T-cell (primary cell): Measurements from ENCODE around the gene KDM4E. TPM values are rescaled to one million over a fixed set of nuclear protein-coding genes. Genes with fewer than 3 reads are reported as not detected.

Experiments used
- ATAC-seq, 4 experiments: fragments of 200-7000 bp in 3 of 4; fragments of 150-1000 bp in 1 of 4; cut with Tn5 transposase; replicated peaks in 1 of 4; 1 replicate in 3 of 4; 2 replicates in 1 of 4; pipeline ENCODE4 v1.10.0; 2021; ENCODE audit warnings: moderate library complexity in 3 of 4, mild to moderate bottlenecking in 2 of 4, moderate number of reproducible peaks in 1 of 4
- CTCF ChIA-PET, 2 donors: fragments of 300-600 bp; sonication (Branson Sonifier 250); formaldehyde crosslinking; loops; one replicate each; lab custom pipeline; 2022; ENCODE audit warnings: antibody characterized with exemption in 2 of 2; lab: Charles Lee
- POLR2A ChIA-PET, 2 donors: fragments of 300-600 bp; sonication (Branson Sonifier 250); formaldehyde crosslinking; loops; one replicate each; lab custom pipeline; 2022; ENCODE audit warnings: antibody characterized with exemption in 2 of 2; lab: Charles Lee
- DNase-seq, 35 experiments: peaks; one replicate each; pipeline versions ENCODE4 v3.0.0 to v3.0.0-alpha.2; 2013 to 2023
- H3K27ac ChIP-seq: one replicate; pipeline ENCODE4 v1.5.1; 2013; ENCODE audit warnings: low read length
- H3K27me3 ChIP-seq, 2 experiments: replicated peaks in 1 of 2; 1 replicate in 1 of 2; 2 replicates in 1 of 2; pipeline versions ENCODE4 v1.6.1 to v1.7.0; 2013; ENCODE audit warnings: low read length in 1 of 2, mixed read lengths in 1 of 2; ENCODE audit not compliant: control insufficient read depth in 2 of 2, insufficient read depth in 2 of 2; ENCODE audit errors: extremely low read depth in 1 of 2
- H3K36me3 ChIP-seq, 2 donors: 1 replicate in 1 of 2; 2 replicates in 1 of 2; pipeline versions ENCODE4 v1.6.1 to v1.7.0; 2013; ENCODE audit warnings: low read length in 1 of 2; ENCODE audit not compliant: control insufficient read depth in 2 of 2, insufficient read depth in 1 of 2; ENCODE audit errors: extremely low read depth in 1 of 2
- H3K4me1 ChIP-seq, 2 experiments: 1 replicate in 1 of 2; 2 replicates in 1 of 2; pipeline versions ENCODE4 v1.6.1 to v1.7.0; 2013; ENCODE audit warnings: low read length in 2 of 2, mixed read lengths in 1 of 2; ENCODE audit not compliant: insufficient read depth in 2 of 2, control insufficient read depth in 1 of 2; ENCODE audit errors: extremely low read depth in 1 of 2
- H3K4me3 ChIP-seq, 2 donors: 1 replicate in 1 of 2; 2 replicates in 1 of 2; pipeline versions ENCODE4 v1.5.1 to v1.7.0; 2013; ENCODE audit warnings: mild to moderate bottlenecking in 2 of 2, low read length in 1 of 2, moderate library complexity in 1 of 2; ENCODE audit not compliant: control insufficient read depth in 1 of 2; ENCODE audit errors: extremely low read depth in 1 of 2
- H3K9me3 ChIP-seq: 2 replicates; pipeline ENCODE4 v1.7.0; 2013
- H3K27ac Mint-ChIP-seq, 2 donors: one replicate each; pipeline ENCODE4 v1.8.0; 2020 to 2021; ENCODE audit warnings: mild to moderate bottlenecking in 2 of 2, mixed read lengths in 2 of 2
- H3K27me3 Mint-ChIP-seq, 2 donors: one replicate each; pipeline ENCODE4 v1.8.0; 2021 to 2022; ENCODE audit warnings: mixed read lengths in 2 of 2
- H3K36me3 Mint-ChIP-seq: one replicate; pipeline ENCODE4 v1.8.0; 2021; ENCODE audit warnings: mixed read lengths
- H3K4me1 Mint-ChIP-seq, 3 donors: one replicate each; pipeline ENCODE4 v1.8.0; 2020 to 2022; ENCODE audit warnings: mixed read lengths in 3 of 3, mild to moderate bottlenecking in 1 of 3
- H3K4me3 Mint-ChIP-seq, 3 donors: one replicate each; pipeline ENCODE4 v1.8.0; 2020 to 2022; ENCODE audit warnings: mild to moderate bottlenecking in 3 of 3, mixed read lengths in 3 of 3, moderate library complexity in 3 of 3
- H3K9me3 Mint-ChIP-seq, 3 donors: one replicate each; pipeline ENCODE4 v1.8.0; 2020 to 2022; ENCODE audit warnings: mixed read lengths in 3 of 3
- WGBS: methylation state at CpG from one replicate; pipeline ENCODE4 v1.1.5; 2013; ENCODE audit warnings: missing lambda C conversion rate; ENCODE audit not compliant: insufficient coverage; 5-methylcytosine and 5-hydroxymethylcytosine counted together
- total RNA-seq, 35 experiments: library from RNA in 6 of 35; stranded (reverse) in 6 of 35; fragments of 120-200 nt in 1 of 35; gene quantifications; one replicate each; pipeline versions ENCODE4 v1.2.1 to v1.2.4 and lab custom pipeline; 2013 to 2026

The KDM4E gene
- total RNA-seq, result not detected
- total RNA-seq (2013), result not detected
- 0 to 0.12 (median 0) reads per million in 29 experiments for total RNA-seq (lab: John Stamatoyannopoulos, UW)

- H3K4me1 Mint-ChIP-seq, result no peaks in the 10 kb centered on the region
- WGBS, result no CpG with 5 or more reads among the region's 1 CpG
- no peaks in the 10 kb centered on the region for H3K9me3 Mint-ChIP-seq
- Histone ChIP-seq H3K4me1 (no peaks in the 10 kb centered on the region), H3K27ac (no peak within 1 kb of the TSS), H3K36me3 (no peaks in the 10 kb centered on the region), H3K4me3 (no peak within 1 kb of the TSS), H3K27me3 (no peaks in the 10 kb centered on the region), H3K9me3 (no peaks in the 10 kb centered on the region)
- no peak within 1 kb of the TSS for H3K27ac Mint-ChIP-seq
- no peak within 1 kb of the TSS for H3K4me3 Mint-ChIP-seq
- H3K27me3 Mint-ChIP-seq, result no peaks in the 10 kb centered on the region
- ChIA-PET POLR2A (no interaction called here), CTCF (no interaction called here)
- H3K36me3 Mint-ChIP-seq, result no peaks in the 10 kb centered on the region
- DNase-seq (no peak), ATAC-seq (no peak)
Measured at GRCh38 chr11:95024958-95025357, at the start of gene KDM4E. KDM4E (plus strand) TSS chr11:95025258; CDS start chr11:95025558, 300 bp downstream.

- peaks cover 16 to 31% (median 27%) of the 10 kb centered on the region in 3 donors for H3K4me1 Mint-ChIP-seq
- WGBS, result no CpG with 5 or more reads among the region's 1 CpG
- H3K27me3 Mint-ChIP-seq, result no peaks in the 10 kb centered on the region
- H3K4me3 ChIP-seq, result no peak overlapping the region
- no peak overlapping the region for H3K27ac ChIP-seq
- peaks cover 12% of the 10 kb centered on the region for H3K36me3 Mint-ChIP-seq
- no peaks in the 10 kb centered on the region for H3K27me3 ChIP-seq
- DNase-seq, result no peak
- ChIA-PET CTCF (no interaction called here), POLR2A (interaction anchor here (0.6 kb wide), 3 partner anchors 9 to 814 kb away, joined by 3 to 11 read pairs (median 3); partner anchors contain the start of gene FAM76B (in 1 of the 2))
- ATAC-seq, result no peak
- H3K9me3 ChIP-seq, result no peaks in the 10 kb centered on the region
- H3K36me3 ChIP-seq, result peaks cover 0 to 11% of the 10 kb centered on the region in 2 donors
- peaks cover 3 to 8% of the 10 kb centered on the region in 2 experiments for H3K4me1 ChIP-seq
- H3K4me3 Mint-ChIP-seq, result no peak overlapping the region
- no peak overlapping the region for H3K27ac Mint-ChIP-seq
- H3K9me3 Mint-ChIP-seq, result no peaks in the 10 kb centered on the region
Measured at GRCh38 chr11:94975599-94975998, 49.5 kb upstream of the KDM4E start.

- no peak overlapping the region for H3K27ac ChIP-seq
- ATAC-seq (no peak), DNase-seq (no peak)
- no peak overlapping the region for H3K27ac Mint-ChIP-seq
- H3K27me3 Mint-ChIP-seq, result peaks cover 25 to 29% of the 10 kb centered on the region in 2 donors
- no peaks in the 10 kb centered on the region for H3K9me3 Mint-ChIP-seq
- no peaks in the 10 kb centered on the region for H3K36me3 Mint-ChIP-seq
- WGBS, result 100% methylated on average over 1 of the region's 4 CpGs
- peaks cover 0 to 5% of the 10 kb centered on the region in 2 experiments for H3K27me3 ChIP-seq
- H3K4me1 Mint-ChIP-seq, result no peaks in the 10 kb centered on the region
- H3K9me3 ChIP-seq, result no peaks in the 10 kb centered on the region
- no peaks in the 10 kb centered on the region for H3K36me3 ChIP-seq
- no peak overlapping the region for H3K4me3 ChIP-seq
- CTCF ChIA-PET, result interaction anchor here in 1 of 2 donors (0.5 kb wide), 1 partner anchor 165 kb away, joined by 3 read pairs; no protein-coding TSS in a partner anchor
- POLR2A ChIA-PET, result interaction anchor here in 1 of 2 donors (0.5 kb wide), 1 partner anchor 1132 kb away, joined by 6 read pairs; no protein-coding TSS in a partner anchor
- H3K4me1 ChIP-seq, result no peaks in the 10 kb centered on the region
- no peak overlapping the region for H3K4me3 Mint-ChIP-seq
Measured at GRCh38 chr11:94987378-94987777, 37.7 kb upstream of the KDM4E start.

- H3K4me3 ChIP-seq, result no peak overlapping the region
- Mint-ChIP-seq H3K27me3 (peaks cover 25 to 29% of the 10 kb centered on the region in 2 donors), H3K9me3 (no peaks in the 10 kb centered on the region), H3K36me3 (no peaks in the 10 kb centered on the region), H3K27ac (no peak overlapping the region), H3K4me3 (no peak overlapping the region), H3K4me1 (no peaks in the 10 kb centered on the region)
- no peak for DNase-seq
- ATAC-seq, result no peak
- H3K36me3 ChIP-seq, result no peaks in the 10 kb centered on the region
- no peak overlapping the region for H3K27ac ChIP-seq
- ChIA-PET CTCF (no interaction called here), POLR2A (no interaction called here)
- no peaks in the 10 kb centered on the region for H3K9me3 ChIP-seq
- no peaks in the 10 kb centered on the region for H3K4me1 ChIP-seq
- WGBS, result no CpG with 5 or more reads among the region's 1 CpG
- peaks cover 0 to 5% of the 10 kb centered on the region in 2 experiments for H3K27me3 ChIP-seq
Measured at GRCh38 chr11:94988748-94989147, 36.3 kb upstream of the KDM4E start.

- no peaks in the 10 kb centered on the region for H3K9me3 ChIP-seq
- no peak for DNase-seq
- H3K4me3 ChIP-seq, result no peak overlapping the region
- no CpG with 5 or more reads among the region's 2 CpGs for WGBS
- Mint-ChIP-seq H3K27ac (no peak overlapping the region), H3K9me3 (no peaks in the 10 kb centered on the region), H3K36me3 (no peaks in the 10 kb centered on the region), H3K27me3 (peaks cover 17 to 20% of the 10 kb centered on the region in 2 donors), H3K4me3 (no peak overlapping the region), H3K4me1 (no peaks in the 10 kb centered on the region)
- no peaks in the 10 kb centered on the region for H3K36me3 ChIP-seq
- no peaks in the 10 kb centered on the region for H3K4me1 ChIP-seq
- CTCF ChIA-PET, result no interaction called here
- POLR2A ChIA-PET, result no interaction called here
- H3K27ac ChIP-seq, result no peak overlapping the region
- peaks cover 0 to 2% of the 10 kb centered on the region in 2 experiments for H3K27me3 ChIP-seq
- no peak for ATAC-seq
Measured at GRCh38 chr11:94993400-94993943, 31.6 kb upstream of the KDM4E start.

- ChIA-PET POLR2A (no interaction called here), CTCF (no interaction called here)
- no peaks in the 10 kb centered on the region for H3K4me1 Mint-ChIP-seq
- no peaks in the 10 kb centered on the region for H3K4me1 ChIP-seq
- H3K4me3 Mint-ChIP-seq, result no peak overlapping the region
- no peaks in the 10 kb centered on the region for H3K36me3 ChIP-seq
- H3K4me3 ChIP-seq, result no peak overlapping the region
- no peak for DNase-seq
- no peaks in the 10 kb centered on the region for H3K27me3 ChIP-seq
- no peak for ATAC-seq
- H3K9me3 Mint-ChIP-seq, result no peaks in the 10 kb centered on the region
- H3K27me3 Mint-ChIP-seq, result no peaks in the 10 kb centered on the region
- no peak overlapping the region for H3K27ac Mint-ChIP-seq
- no CpG with 5 or more reads among the region's 6 CpGs for WGBS
- H3K9me3 ChIP-seq, result no peaks in the 10 kb centered on the region
- no peak overlapping the region for H3K27ac ChIP-seq
- peaks cover 5% of the 10 kb centered on the region for H3K36me3 Mint-ChIP-seq
Measured at GRCh38 chr11:94997437-94997836, 27.6 kb upstream of the KDM4E start.
